HEK293T (cell line): Measurements from ENCODE around the gene GALK1.

ENCODE experiments used
- BHLHE40 ChIP-seq: fragments of 450-650 bp; IDR thresholded peaks from 2 replicates; pipeline ENCODE4 v1.6.1; 2016; ENCODE audit warnings: mild to moderate bottlenecking, moderate library complexity, borderline replicate concordance
- ELF4 ChIP-seq: fragments of 450-650 bp; IDR thresholded peaks from 2 replicates; pipeline ENCODE4 v1.6.1; 2017; ENCODE audit warnings: antibody characterized with exemption
- FOXA1 ChIP-seq: fragments of 450-650 bp; IDR thresholded peaks from 2 replicates; pipeline ENCODE4 v1.6.1; 2016; ENCODE audit warnings: mild to moderate bottlenecking
- FOXK2 ChIP-seq: fragments of 450-650 bp; IDR thresholded peaks from 2 replicates; pipeline ENCODE4 v1.6.1; 2016; ENCODE audit warnings: mild to moderate bottlenecking
- FOXM1 ChIP-seq: fragments of 450-650 bp; IDR thresholded peaks from 2 replicates; pipeline ENCODE4 v1.6.1; 2017; ENCODE audit warnings: mild to moderate bottlenecking, borderline replicate concordance
- L3MBTL2 ChIP-seq: fragments of 450-650 bp; conservative IDR thresholded peaks from 2 replicates; pipeline ENCODE4 v1.6.1; 2016; ENCODE audit warnings: mild to moderate bottlenecking
- NFRKB ChIP-seq: fragments of 450-650 bp; IDR thresholded peaks from 2 replicates; pipeline ENCODE4 v1.6.1; 2016; ENCODE audit warnings: mild to moderate bottlenecking, moderate library complexity
- PKNOX1 ChIP-seq: fragments of 450-650 bp; IDR thresholded peaks from 2 replicates; pipeline ENCODE4 v1.6.1; 2016
- SP1 ChIP-seq: fragments of 450-650 bp; IDR thresholded peaks from 2 replicates; pipeline ENCODE4 v1.6.1; 2017
- SUZ12 ChIP-seq: fragments of 450-650 bp; IDR thresholded peaks from 2 replicates; pipeline ENCODE4 v1.6.1; 2016; ENCODE audit warnings: mild to moderate bottlenecking
- TARDBP ChIP-seq: fragments of 450-650 bp; IDR thresholded peaks from 2 replicates; pipeline ENCODE4 v1.6.1; 2016
- ZNF384 ChIP-seq: fragments of 450-650 bp; IDR thresholded peaks from 2 replicates; pipeline ENCODE4 v1.6.1; 2016

GRCh38 chr17:75727391-75727790 lies 37.6 kb downstream of the GALK1 start:
- TF ChIP-seq SP1 (no peak), FOXK2 (no peak), NFRKB (no peak), BHLHE40 (no peak), FOXA1 (no peak), TARDBP (no peak), PKNOX1 (no peak), FOXM1 (no peak), ZNF384 (no peak), SUZ12 (no peak), L3MBTL2 (no peak), ELF4 (no peak)
